Stimulated activated effector memory CD8-positive, alpha-beta T cell treated with anti-CD3 and anti-CD28 coated beads, Interleukin-12 subunit alpha, Interleukin-12 subunit beta, amount 100 ng/mL, for 72 hours (primary cell): Measurements from ENCODE around the gene GDF2.
A peak's percentile ranks its signal among the peaks of the same experiment; 100 is the strongest.

ENCODE experiments used
- ATAC-seq: fragments of 150-1000 bp; cut with Tn5 transposase; 2 replicates; pipeline ENCODE4 v1.10.0; 2021
- DNase-seq, 2 donors: peaks; one replicate each; pipeline ENCODE4 v3.0.0; 2021 to 2022; ENCODE audit warnings: low spot score in 2 of 2
- H3K27ac Mint-ChIP-seq: one replicate; pipeline ENCODE4 v1.8.0; 2022; ENCODE audit warnings: mild to moderate bottlenecking, mixed read lengths
- H3K36me3 Mint-ChIP-seq: one replicate; pipeline ENCODE4 v1.8.0; 2022; ENCODE audit warnings: mild to moderate bottlenecking, mixed read lengths
- H3K4me1 Mint-ChIP-seq: one replicate; pipeline ENCODE4 v1.8.0; 2022; ENCODE audit warnings: mixed read lengths
- H3K4me3 Mint-ChIP-seq: one replicate; pipeline ENCODE4 v1.8.0; 2022; ENCODE audit warnings: mild to moderate bottlenecking, mixed read lengths
- H3K9me3 Mint-ChIP-seq: one replicate; pipeline ENCODE4 v1.8.0; 2022; ENCODE audit warnings: mixed read lengths

Gene GDF2

GRCh38 chr10:47347303-47347675, 25.0 kb downstream of the GDF2 start:
- no peaks in the 10 kb centered on the region for H3K9me3 Mint-ChIP-seq
- H3K27ac Mint-ChIP-seq = no peak overlapping the region
- DNase-seq (no peak), ATAC-seq (no peak)
- H3K36me3 Mint-ChIP-seq = no peaks in the 10 kb centered on the region
- no peak overlapping the region for H3K4me3 Mint-ChIP-seq
- H3K4me1 Mint-ChIP-seq = no peaks in the 10 kb centered on the region

GRCh38 chr10:47348138-47348651, 25.9 kb downstream of the GDF2 start, which contains the start of gene RBP3:
RBP3 (plus strand) TSS chr10:47348363; CDS start chr10:47348485, 122 bp downstream.
- H3K9me3 Mint-ChIP-seq = no peaks in the 10 kb centered on the region
- H3K4me3 Mint-ChIP-seq = no peak within 1 kb of the TSS
- H3K36me3 Mint-ChIP-seq = no peaks in the 10 kb centered on the region
- no peaks in the 10 kb centered on the region for H3K4me1 Mint-ChIP-seq
- ATAC-seq (no peak), DNase-seq (no peak)
- no peak within 1 kb of the TSS for H3K27ac Mint-ChIP-seq

- H3K9me3 Mint-ChIP-seq = no peaks in the 10 kb centered on the region
- no peaks in the 10 kb centered on the region for H3K4me1 Mint-ChIP-seq
- no peaks in the 10 kb centered on the region for H3K36me3 Mint-ChIP-seq
- ATAC-seq = no peak
- DNase-seq = no peak
- no peak overlapping the region for H3K4me3 Mint-ChIP-seq
- no peak overlapping the region for H3K27ac Mint-ChIP-seq
Measured at GRCh38 chr10:47348661-47349470, 26.6 kb downstream of the GDF2 start.

- no peaks in the 10 kb centered on the region for H3K36me3 Mint-ChIP-seq
- no peaks in the 10 kb centered on the region for H3K4me1 Mint-ChIP-seq
- no peak overlapping the region for H3K4me3 Mint-ChIP-seq
- DNase-seq (no peak), ATAC-seq (no peak)
- no peaks in the 10 kb centered on the region for H3K9me3 Mint-ChIP-seq
- no peak overlapping the region for H3K27ac Mint-ChIP-seq
Measured at GRCh38 chr10:47349516-47349915, 27.3 kb downstream of the GDF2 start.

DNA sequence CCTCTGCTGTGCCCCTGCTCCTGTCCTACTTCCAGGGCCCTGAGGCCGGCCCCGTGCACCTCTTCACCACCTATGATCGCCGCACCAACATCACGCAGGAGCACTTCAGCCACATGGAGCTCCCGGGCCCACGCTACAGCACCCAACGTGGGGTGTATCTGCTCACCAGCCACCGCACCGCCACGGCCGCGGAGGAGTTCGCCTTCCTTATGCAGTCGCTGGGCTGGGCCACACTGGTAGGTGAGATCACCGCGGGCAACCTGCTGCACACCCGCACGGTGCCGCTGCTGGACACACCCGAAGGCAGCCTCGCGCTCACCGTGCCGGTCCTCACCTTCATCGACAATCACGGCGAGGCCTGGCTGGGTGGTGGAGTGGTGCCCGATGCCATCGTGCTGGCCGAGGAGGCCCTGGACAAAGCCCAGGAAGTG, 27.7 kb downstream of the GDF2 start:
- Mint-ChIP-seq H3K4me1 (no peaks in the 10 kb centered on the region), H3K4me3 (no peak overlapping the region), H3K27ac (no peak overlapping the region), H3K9me3 (no peaks in the 10 kb centered on the region), H3K36me3 (no peaks in the 10 kb centered on the region)
- ATAC-seq (no peak), DNase-seq (no peak)

GRCh38 chr10:47350671-47351640, 28.7 kb downstream of the GDF2 start:
- Mint-ChIP-seq H3K4me1 (no peaks in the 10 kb centered on the region), H3K27ac (no peak overlapping the region), H3K4me3 (no peak overlapping the region), H3K36me3 (no peaks in the 10 kb centered on the region), H3K9me3 (no peaks in the 10 kb centered on the region)
- DNase-seq = no peak
- no peak for ATAC-seq

DNA sequence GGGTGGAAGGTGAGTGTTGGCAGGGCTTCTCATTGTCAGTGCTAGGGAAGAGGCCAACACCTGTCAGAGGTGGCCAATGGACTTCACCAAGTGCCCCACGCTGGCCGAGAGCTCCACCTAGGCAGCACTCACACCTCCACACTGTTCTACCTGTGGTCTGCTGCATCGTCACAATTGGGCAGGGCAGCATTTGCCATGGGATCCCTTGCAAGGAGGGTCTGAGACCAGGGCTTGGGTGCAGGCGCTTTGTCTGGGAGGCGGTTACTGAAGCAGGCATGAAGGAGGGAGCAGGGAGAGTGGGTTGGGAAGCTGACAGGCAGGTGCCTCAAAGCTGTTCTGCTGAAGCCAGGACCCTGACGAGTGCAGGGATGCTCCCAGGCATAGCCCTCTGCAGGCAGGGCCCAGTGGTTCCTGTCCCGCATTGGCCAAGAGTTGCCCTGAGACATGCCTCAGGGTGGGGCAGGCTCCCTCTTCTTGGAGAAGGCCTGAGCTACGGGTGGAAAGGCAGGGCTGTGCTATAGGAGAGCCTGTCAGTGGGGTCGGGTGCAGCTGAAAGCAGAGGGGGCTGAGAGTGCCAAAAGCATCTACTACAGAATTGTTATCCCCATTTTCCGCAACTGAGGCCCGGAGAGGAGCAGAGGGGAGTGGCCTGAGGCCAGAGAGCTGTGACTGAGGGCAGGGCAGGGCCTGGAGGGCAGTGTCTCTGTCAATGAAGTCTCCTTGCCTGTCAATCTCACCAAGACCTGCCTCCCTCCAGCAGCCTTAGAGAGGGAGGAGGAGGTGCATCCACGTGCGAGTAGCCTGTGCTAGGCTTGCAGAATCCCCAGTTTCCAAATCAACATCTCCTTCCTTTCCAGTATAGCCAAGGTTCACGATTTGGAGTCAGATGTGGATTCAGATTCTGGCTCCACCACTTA, 29.9 kb downstream of the GDF2 start:
- Mint-ChIP-seq H3K27ac (no peak overlapping the region), H3K36me3 (no peaks in the 10 kb centered on the region), H3K9me3 (no peaks in the 10 kb centered on the region), H3K4me3 (no peak overlapping the region), H3K4me1 (no peaks in the 10 kb centered on the region)
- ATAC-seq (no peak), DNase-seq (no peak)

DNA sequence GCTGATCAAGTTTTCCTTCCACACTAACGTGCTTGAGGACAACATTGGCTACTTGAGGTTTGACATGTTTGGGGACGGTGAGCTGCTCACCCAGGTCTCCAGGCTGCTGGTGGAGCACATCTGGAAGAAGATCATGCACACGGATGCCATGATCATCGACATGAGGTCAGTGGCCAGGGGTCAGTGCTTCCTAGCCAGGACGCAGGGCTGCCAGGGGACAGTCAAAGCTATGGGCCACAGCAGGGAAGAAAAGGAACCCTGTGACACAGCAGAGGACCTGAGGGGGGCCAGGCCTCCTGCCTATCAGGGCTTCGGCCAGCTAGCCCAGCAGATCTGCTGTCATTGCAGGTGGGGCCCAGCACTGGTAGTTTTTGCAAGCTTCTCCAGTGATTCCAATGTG, 31.1 kb downstream of the GDF2 start:
- Mint-ChIP-seq H3K36me3 (no peaks in the 10 kb centered on the region), H3K4me1 (no peaks in the 10 kb centered on the region), H3K4me3 (no peak overlapping the region), H3K9me3 (no peaks in the 10 kb centered on the region), H3K27ac (no peak overlapping the region)
- ATAC-seq = no peak
- DNase-seq = no peak

GRCh38 chr10:47354165-47354564, 31.9 kb downstream of the GDF2 start:
- Mint-ChIP-seq H3K27ac (no peak overlapping the region), H3K36me3 (no peaks in the 10 kb centered on the region), H3K4me1 (no peaks in the 10 kb centered on the region), H3K4me3 (no peak overlapping the region), H3K9me3 (no peaks in the 10 kb centered on the region)
- DNase-seq (no peak), ATAC-seq (no peak)

DNA sequence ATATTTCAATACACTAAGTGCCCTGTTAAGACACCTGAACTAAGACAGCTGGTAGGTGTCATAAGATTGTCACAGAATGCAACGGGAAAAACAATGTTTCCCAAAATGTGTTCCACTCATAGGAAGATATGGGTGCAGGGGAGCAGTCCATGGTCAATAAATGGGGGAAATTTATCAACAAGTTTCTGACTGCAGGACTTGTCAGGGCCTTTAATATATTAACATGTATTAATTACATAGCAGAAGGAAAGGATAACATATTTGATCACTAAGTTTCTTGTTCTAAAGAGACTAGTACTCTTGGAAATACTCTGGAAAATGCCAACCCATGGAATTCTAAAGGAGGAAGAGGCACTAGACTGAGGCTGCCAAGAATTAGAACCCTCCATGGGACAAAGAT, 32.6 kb downstream of the GDF2 start:
- no peaks in the 10 kb centered on the region for H3K9me3 Mint-ChIP-seq
- H3K36me3 Mint-ChIP-seq = no peaks in the 10 kb centered on the region
- no peak for DNase-seq
- H3K27ac Mint-ChIP-seq = no peak overlapping the region
- ATAC-seq = no peak
- no peaks in the 10 kb centered on the region for H3K4me1 Mint-ChIP-seq
- no peak overlapping the region for H3K4me3 Mint-ChIP-seq

- Mint-ChIP-seq H3K9me3 (no peaks in the 10 kb centered on the region), H3K4me1 (no peaks in the 10 kb centered on the region), H3K4me3 (no peak overlapping the region), H3K36me3 (no peaks in the 10 kb centered on the region), H3K27ac (no peak overlapping the region)
- DNase-seq = no peak
- no peak for ATAC-seq
Measured at GRCh38 chr10:47356708-47357107, 34.5 kb downstream of the GDF2 start.

DNA sequence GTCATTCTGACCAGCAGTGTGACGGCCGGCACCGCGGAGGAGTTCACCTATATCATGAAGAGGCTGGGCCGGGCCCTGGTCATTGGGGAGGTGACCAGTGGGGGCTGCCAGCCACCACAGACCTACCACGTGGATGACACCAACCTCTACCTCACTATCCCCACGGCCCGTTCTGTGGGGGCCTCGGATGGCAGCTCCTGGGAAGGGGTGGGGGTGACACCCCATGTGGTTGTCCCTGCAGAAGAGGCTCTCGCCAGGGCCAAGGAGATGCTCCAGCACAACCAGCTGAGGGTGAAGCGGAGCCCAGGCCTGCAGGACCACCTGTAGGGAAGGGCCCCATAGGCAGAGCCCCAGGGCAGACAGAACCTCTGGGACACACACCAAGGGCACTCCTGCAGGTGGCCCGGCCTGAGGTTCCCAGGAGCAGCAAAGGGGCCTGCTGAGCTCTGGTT, 34.9 kb downstream of the GDF2 start:
- Mint-ChIP-seq H3K4me3 (no peak overlapping the region), H3K4me1 (no peaks in the 10 kb centered on the region), H3K36me3 (no peaks in the 10 kb centered on the region), H3K27ac (no peak overlapping the region), H3K9me3 (no peaks in the 10 kb centered on the region)
- DNase-seq = no peak
- ATAC-seq = no peak

- Mint-ChIP-seq H3K9me3 (no peaks in the 10 kb centered on the region), H3K4me1 (no peaks in the 10 kb centered on the region), H3K36me3 (no peaks in the 10 kb centered on the region), H3K27ac (no peak overlapping the region), H3K4me3 (no peak overlapping the region)
- ATAC-seq (no peak), DNase-seq (no peak)
Measured at GRCh38 chr10:47357911-47358310, 35.7 kb downstream of the GDF2 start.

DNA sequence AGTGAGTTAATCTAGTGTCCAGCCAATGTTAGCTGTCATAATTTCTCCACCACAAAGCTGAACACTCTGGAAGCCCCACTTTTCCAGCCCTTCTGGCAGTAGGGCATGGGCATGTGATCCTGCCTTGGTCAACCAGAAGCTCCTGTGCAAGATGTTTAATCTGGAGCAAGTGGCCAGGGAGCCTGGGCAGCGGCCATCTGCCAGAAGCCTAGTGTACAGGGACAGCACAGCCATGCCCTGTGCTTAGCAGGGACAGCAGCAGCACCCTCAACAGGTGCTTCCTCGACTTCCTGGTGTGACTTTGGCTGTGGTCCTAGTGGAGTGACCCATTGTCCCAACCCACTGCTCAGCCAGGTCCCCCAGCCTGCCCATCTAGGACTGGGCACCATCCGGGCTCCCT, 36.2 kb downstream of the GDF2 start:
- no peak overlapping the region for H3K27ac Mint-ChIP-seq
- H3K4me1 Mint-ChIP-seq = no peaks in the 10 kb centered on the region
- H3K36me3 Mint-ChIP-seq = no peaks in the 10 kb centered on the region
- H3K9me3 Mint-ChIP-seq = no peaks in the 10 kb centered on the region
- no peak overlapping the region for H3K4me3 Mint-ChIP-seq
- no peak for DNase-seq
- ATAC-seq = peak; percentile 20

DNA sequence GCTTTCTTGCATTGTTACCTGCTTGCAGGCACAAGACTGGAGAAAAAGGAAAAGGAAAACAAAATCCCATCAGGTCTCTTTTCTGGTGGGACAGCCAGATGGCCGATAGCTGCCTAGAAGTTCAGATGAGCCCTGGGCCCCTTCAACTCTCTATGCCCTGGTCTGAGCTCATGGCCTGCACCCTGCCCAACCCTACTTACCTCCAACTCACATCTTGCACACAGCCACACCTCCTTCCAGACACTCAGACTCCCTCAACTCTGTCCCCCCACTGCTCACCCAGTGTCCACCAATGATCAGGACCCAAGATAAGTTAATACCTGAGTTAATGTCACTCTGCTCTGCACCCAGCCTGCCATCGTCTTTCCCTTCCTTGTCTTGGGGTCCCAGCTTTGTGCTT, 36.8 kb downstream of the GDF2 start:
- Mint-ChIP-seq H3K4me1 (no peaks in the 10 kb centered on the region), H3K27ac (no peak overlapping the region), H3K4me3 (no peak overlapping the region), H3K36me3 (no peaks in the 10 kb centered on the region), H3K9me3 (no peaks in the 10 kb centered on the region)
- DNase-seq (no peak), ATAC-seq (no peak)
